K562 (cell line): Measurements from ENCODE around the gene ANXA3.

Source experiments
- BRCA1 ChIP-seq, 2 experiments: fragments of 450-650 bp in 1 of 2; sonication (generic) in 1 of 2; formaldehyde crosslinking in 1 of 2; IDR thresholded peaks; 2 replicates each; pipeline versions ENCODE4 v1.5.0 to v1.6.1; 2017 to 2020; ENCODE audit warnings: mild to moderate bottlenecking in 1 of 2, missing genetic modification reagents in 1 of 2
- CEBPG ChIP-seq, 3 experiments: fragments of 200-800 bp in 1 of 3; sonication (Bioruptor generic) in 1 of 3; sonication (generic) in 1 of 3; formaldehyde crosslinking in 1 of 3; IDR thresholded peaks in 2 of 3; conservative IDR thresholded peaks in 1 of 3; 2 replicates each; pipeline versions ENCODE4 v1.6.1 to v1.8.0; 2016 to 2022; ENCODE audit warnings: missing compliant biosample characterization in 2 of 3, missing genetic modification characterization in 2 of 3, mild to moderate bottlenecking in 1 of 3, missing genetic modification reagents in 1 of 3
- TEAD1 ChIP-seq, 2 experiments: fragments of 450-650 bp in 1 of 2; sonication (generic) in 1 of 2; formaldehyde crosslinking; IDR thresholded peaks; 2 replicates each; pipeline versions ENCODE4 v1.4.0 to v1.8.0; 2020 to 2022; ENCODE audit warnings: mild to moderate bottlenecking in 2 of 2, missing genetic modification reagents in 1 of 2

DNA sequence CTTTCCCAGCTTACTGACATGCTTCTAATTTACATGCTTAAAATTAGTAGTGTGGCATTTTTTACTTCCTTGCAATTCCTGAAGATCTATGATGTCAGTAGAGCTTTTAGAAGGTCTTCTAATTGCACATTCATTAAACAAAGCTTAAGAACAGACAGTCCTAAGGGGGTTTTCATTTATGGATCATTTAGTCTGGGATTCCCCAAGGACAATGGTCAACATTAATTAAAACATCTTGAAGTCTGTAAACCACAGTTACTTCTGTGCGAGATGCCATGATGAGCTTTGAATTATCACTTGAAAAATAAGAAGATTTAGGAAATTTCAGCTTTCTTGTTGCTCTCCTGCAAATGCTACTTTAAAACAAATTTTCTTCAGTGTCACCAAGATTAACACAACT is 20.2 kb downstream of the ANXA3 start:
- TF ChIP-seq CEBPG (CRISPR knock-in tag; IDR thresholded peaks at IDR 0.05) (no peak), CEBPG (tag; conservative IDR thresholded peaks at IDR 0.05 in 1 of 2, IDR thresholded peaks at IDR 0.05 in 1 of 2) (no peak), TEAD1 (CRISPR knock-in tag; IDR thresholded peaks at IDR 0.05) (no peak), BRCA1 (IDR thresholded peaks at IDR 0.05) (no peak), BRCA1 (CRISPR knock-in tag; IDR thresholded peaks at IDR 0.05) (no peak)
